ENCODE results near the gene ARMC3. TPM values are rescaled to one million over a fixed set of nuclear protein-coding genes. Genes with fewer than 3 reads are reported as not detected.

ARMC3 gene
- total and polyA plus RNA-seq, 4 donors = 0.05 TPM; not detected in 3

DNA sequence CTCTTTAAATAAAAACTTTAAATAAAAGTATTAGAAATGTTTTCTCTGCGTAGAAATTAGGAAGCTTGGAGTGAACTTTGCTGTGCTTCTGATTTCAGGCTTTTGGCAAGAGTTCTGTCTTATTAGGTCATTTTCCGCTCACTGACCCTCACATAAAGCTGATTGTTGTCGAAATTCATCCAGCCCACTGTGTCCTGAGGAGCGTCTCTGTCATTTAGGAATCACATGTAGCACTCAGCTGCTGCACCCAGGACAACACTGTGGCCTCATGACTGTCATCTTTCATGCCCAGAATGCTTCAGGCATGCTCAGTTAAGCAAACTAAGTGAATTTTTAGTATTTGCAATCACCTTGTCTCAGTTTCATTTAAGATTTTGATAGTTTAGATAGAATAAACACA is 109.7 kb downstream of the ARMC3 start:
- TF ChIP-seq FOXA1 (IDR thresholded peaks at IDR 0.05) = no peak
- TF ChIP-seq RAD21 (IDR thresholded peaks at IDR 0.05) = no peak
- TF ChIP-seq RXRA (IDR thresholded peaks at IDR 0.05) = no peak
- TF ChIP-seq, protein P1, sequence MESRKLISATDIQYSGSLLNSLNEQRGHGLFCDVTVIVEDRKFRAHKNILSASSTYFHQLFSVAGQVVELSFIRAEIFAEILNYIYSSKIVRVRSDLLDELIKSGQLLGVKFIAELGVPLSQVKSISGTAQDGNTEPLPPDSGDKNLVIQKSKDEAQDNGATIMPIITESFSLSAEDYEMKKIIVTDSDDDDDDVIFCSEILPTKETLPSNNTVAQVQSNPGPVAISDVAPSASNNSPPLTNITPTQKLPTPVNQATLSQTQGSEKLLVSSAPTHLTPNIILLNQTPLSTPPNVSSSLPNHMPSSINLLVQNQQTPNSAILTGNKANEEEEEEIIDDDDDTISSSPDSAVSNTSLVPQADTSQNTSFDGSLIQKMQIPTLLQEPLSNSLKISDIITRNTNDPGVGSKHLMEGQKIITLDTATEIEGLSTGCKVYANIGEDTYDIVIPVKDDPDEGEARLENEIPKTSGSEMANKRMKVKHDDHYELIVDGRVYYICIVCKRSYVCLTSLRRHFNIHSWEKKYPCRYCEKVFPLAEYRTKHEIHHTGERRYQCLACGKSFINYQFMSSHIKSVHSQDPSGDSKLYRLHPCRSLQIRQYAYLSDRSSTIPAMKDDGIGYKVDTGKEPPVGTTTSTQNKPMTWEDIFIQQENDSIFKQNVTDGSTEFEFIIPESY (IDR thresholded peaks at IDR 0.05) = no peak
- TF ChIP-seq, protein P2, sequence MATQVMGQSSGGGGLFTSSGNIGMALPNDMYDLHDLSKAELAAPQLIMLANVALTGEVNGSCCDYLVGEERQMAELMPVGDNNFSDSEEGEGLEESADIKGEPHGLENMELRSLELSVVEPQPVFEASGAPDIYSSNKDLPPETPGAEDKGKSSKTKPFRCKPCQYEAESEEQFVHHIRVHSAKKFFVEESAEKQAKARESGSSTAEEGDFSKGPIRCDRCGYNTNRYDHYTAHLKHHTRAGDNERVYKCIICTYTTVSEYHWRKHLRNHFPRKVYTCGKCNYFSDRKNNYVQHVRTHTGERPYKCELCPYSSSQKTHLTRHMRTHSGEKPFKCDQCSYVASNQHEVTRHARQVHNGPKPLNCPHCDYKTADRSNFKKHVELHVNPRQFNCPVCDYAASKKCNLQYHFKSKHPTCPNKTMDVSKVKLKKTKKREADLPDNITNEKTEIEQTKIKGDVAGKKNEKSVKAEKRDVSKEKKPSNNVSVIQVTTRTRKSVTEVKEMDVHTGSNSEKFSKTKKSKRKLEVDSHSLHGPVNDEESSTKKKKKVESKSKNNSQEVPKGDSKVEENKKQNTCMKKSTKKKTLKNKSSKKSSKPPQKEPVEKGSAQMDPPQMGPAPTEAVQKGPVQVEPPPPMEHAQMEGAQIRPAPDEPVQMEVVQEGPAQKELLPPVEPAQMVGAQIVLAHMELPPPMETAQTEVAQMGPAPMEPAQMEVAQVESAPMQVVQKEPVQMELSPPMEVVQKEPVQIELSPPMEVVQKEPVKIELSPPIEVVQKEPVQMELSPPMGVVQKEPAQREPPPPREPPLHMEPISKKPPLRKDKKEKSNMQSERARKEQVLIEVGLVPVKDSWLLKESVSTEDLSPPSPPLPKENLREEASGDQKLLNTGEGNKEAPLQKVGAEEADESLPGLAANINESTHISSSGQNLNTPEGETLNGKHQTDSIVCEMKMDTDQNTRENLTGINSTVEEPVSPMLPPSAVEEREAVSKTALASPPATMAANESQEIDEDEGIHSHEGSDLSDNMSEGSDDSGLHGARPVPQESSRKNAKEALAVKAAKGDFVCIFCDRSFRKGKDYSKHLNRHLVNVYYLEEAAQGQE (IDR thresholded peaks at IDR 0.05) = no peak
- TF ChIP-seq, protein P3, sequence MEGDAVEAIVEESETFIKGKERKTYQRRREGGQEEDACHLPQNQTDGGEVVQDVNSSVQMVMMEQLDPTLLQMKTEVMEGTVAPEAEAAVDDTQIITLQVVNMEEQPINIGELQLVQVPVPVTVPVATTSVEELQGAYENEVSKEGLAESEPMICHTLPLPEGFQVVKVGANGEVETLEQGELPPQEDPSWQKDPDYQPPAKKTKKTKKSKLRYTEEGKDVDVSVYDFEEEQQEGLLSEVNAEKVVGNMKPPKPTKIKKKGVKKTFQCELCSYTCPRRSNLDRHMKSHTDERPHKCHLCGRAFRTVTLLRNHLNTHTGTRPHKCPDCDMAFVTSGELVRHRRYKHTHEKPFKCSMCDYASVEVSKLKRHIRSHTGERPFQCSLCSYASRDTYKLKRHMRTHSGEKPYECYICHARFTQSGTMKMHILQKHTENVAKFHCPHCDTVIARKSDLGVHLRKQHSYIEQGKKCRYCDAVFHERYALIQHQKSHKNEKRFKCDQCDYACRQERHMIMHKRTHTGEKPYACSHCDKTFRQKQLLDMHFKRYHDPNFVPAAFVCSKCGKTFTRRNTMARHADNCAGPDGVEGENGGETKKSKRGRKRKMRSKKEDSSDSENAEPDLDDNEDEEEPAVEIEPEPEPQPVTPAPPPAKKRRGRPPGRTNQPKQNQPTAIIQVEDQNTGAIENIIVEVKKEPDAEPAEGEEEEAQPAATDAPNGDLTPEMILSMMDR (IDR thresholded peaks at IDR 0.05; ENCODE audit: low read depth, low read length, missing input control) = no peak
- TF ChIP-seq NR2F2 (IDR thresholded peaks at IDR 0.05) = no peak
- TF ChIP-seq YY1 (IDR thresholded peaks at IDR 0.05) = no peak
- no peak for TF ChIP-seq EGR1 (IDR thresholded peaks at IDR 0.05; ENCODE audit: low read depth in 2 of 2)
- TF ChIP-seq GABPA (IDR thresholded peaks at IDR 0.05 in 1 of 2, conservative IDR thresholded peaks at IDR 0.05 in 1 of 2) = no peak
- TF ChIP-seq TAF1 (conservative IDR thresholded peaks at IDR 0.05) = no peak
- TF ChIP-seq SP1 (IDR thresholded peaks at IDR 0.05) = no peak
- no peak for TF ChIP-seq JUND (IDR thresholded peaks at IDR 0.05)
- TF ChIP-seq HNF4A (conservative IDR thresholded peaks at IDR 0.05) = no peak
- no peak for TF ChIP-seq FOXA2 (IDR thresholded peaks at IDR 0.05)
- TF ChIP-seq, protein P4, sequence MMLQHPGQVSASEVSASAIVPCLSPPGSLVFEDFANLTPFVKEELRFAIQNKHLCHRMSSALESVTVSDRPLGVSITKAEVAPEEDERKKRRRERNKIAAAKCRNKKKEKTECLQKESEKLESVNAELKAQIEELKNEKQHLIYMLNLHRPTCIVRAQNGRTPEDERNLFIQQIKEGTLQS (IDR thresholded peaks at IDR 0.05) = no peak
- TF ChIP-seq, protein P5, sequence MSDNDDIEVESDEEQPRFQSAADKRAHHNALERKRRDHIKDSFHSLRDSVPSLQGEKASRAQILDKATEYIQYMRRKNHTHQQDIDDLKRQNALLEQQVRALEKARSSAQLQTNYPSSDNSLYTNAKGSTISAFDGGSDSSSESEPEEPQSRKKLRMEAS (IDR thresholded peaks at IDR 0.05) = no peak
- no peak for TF ChIP-seq HNF4G (IDR thresholded peaks at IDR 0.05)
- Histone ChIP-seq H3K9me3 (ENCODE audit: control insufficient read depth in 4 of 4, low read length in 3 of 4) (peaks cover 0 to 3% (median under 1%) of the 10 kb centered on the region in 4 donors), H3K27me3 (ENCODE audit: control insufficient read depth in 4 of 4, insufficient read depth in 4 of 4, low read length in 3 of 4) (no peaks in the 10 kb centered on the region), H3K27ac (ENCODE audit: low read depth in 1 of 2, low read length in 2 of 2) (no peak overlapping the region), H3K4me3 (ENCODE audit: low read depth in 1 of 3, low read length in 3 of 3) (no peak overlapping the region), H3K4me1 (ENCODE audit: control insufficient read depth in 4 of 4, insufficient read depth in 4 of 4, low read length in 3 of 4) (no peaks in the 10 kb centered on the region), H3K36me3 (ENCODE audit: control insufficient read depth in 4 of 4, insufficient read depth in 3 of 4, low read depth in 1 of 4, low read length in 3 of 4) (no peaks in the 10 kb centered on the region), H3K9ac (ENCODE audit: low read depth in 1 of 2, low read length in 2 of 2) (no peak overlapping the region)
- DNase-seq (ENCODE audit: low spot score) = no peak
- 74% methylated on average over 4 of the region's 4 CpGs for WGBS

Data from liver (tissue), 9 donors.